HG03039 (cell line): ENCODE data around the gene LRCH3.
A peak's percentile ranks its signal among the peaks of the same experiment; 100 is the strongest.
"Not testable (repeated sequence)": the region's sequence is repeated elsewhere in the genome, so short reads cannot be mapped to it uniquely, and the experiment has no call there.

Experiments
- ATAC-seq: cut with Tn5 transposase; IDR thresholded peaks from one replicate; pipeline ENCODE4 v1.9.1; 2021; ENCODE audit warnings: mild to moderate bottlenecking, moderate library complexity; ENCODE audit not compliant: unreplicated experiment

LRCH3 gene

GRCh38 chr3:197881970-197882338 lies 90.9 kb downstream of the LRCH3 start:
- ATAC-seq: no peak

GRCh38 chr3:197882586-197882985 lies 91.5 kb downstream of the LRCH3 start:
- ATAC-seq: no peak

GRCh38 chr3:197883541-197883940 lies 92.5 kb downstream of the LRCH3 start:
- no peak for ATAC-seq

- ATAC-seq: not testable (repeated sequence)
Measured at GRCh38 chr3:197884330-197884729, 93.3 kb downstream of the LRCH3 start.

- not testable (repeated sequence) for ATAC-seq
Measured at GRCh38 chr3:197886052-197886451, 95.0 kb downstream of the LRCH3 start.

GRCh38 chr3:197887430-197888053 lies 96.5 kb downstream of the LRCH3 start:
- not testable (repeated sequence) for ATAC-seq

- ATAC-seq: no peak
Measured at GRCh38 chr3:197888511-197888910, 97.5 kb downstream of the LRCH3 start.

- no peak for ATAC-seq
Measured at GRCh38 chr3:197889204-197889930, 98.3 kb downstream of the LRCH3 start.

- ATAC-seq: no peak
Measured at GRCh38 chr3:197890693-197891092, 99.6 kb downstream of the LRCH3 start.

- ATAC-seq: no peak
Measured at GRCh38 chr3:197892162-197892561, 101.1 kb downstream of the LRCH3 start.

- ATAC-seq: no peak
Measured at GRCh38 chr3:197896421-197896820, 105.4 kb downstream of the LRCH3 start.

- ATAC-seq: no peak
Measured at GRCh38 chr3:197899833-197900478, 108.9 kb downstream of the LRCH3 start.

GRCh38 chr3:197901626-197902025 lies 110.6 kb downstream of the LRCH3 start:
- no peak for ATAC-seq

- peak; percentile 93 for ATAC-seq
Measured at GRCh38 chr3:197906023-197906849, 115.2 kb downstream of the LRCH3 start.

- no peak for ATAC-seq
Measured at GRCh38 chr3:197906850-197907187, 115.8 kb downstream of the LRCH3 start.

- ATAC-seq: no peak
Measured at GRCh38 chr3:197907196-197907595, 116.1 kb downstream of the LRCH3 start.

- ATAC-seq: not testable (repeated sequence)
Measured at GRCh38 chr3:197908550-197908949, 117.5 kb downstream of the LRCH3 start.

- no peak for ATAC-seq
Measured at GRCh38 chr3:197908957-197909701, 118.1 kb downstream of the LRCH3 start.

- no peak for ATAC-seq
Measured at GRCh38 chr3:197912741-197913476, 121.9 kb downstream of the LRCH3 start.
